ENCODE data around the gene S100A4. TPM values are rescaled to one million over a fixed set of nuclear protein-coding genes. Genes with fewer than 3 reads are reported as not detected.

Gene S100A4
- total RNA-seq, 4 donors from 2014 or later, result 58.6 to 205 (median 122) TPM

- Histone ChIP-seq H3K27me3 (no peaks in the 10 kb centered on the region), H3K36me3 (peaks cover 0 to 27% (median 0%) of the 10 kb centered on the region in 3 donors), H3K27ac (peak overlapping the region; percentile 63 to 94 (median 92)), H3K9me3 (no peaks in the 10 kb centered on the region), H3K4me1 (peaks cover 65 to 97% (median 75%) of the 10 kb centered on the region in 3 donors), H3K4me3 (no peak overlapping the region)
- TF ChIP-seq POLR2A (IDR thresholded peaks at IDR 0.05) (no peak), CTCF (IDR thresholded peaks at IDR 0.05) (no peak)
- intact Hi-C loops (cut with DNase I), result no loop called here
- WGBS, 2 donors, result 30 to 58% methylated on average over 3 to 8 of the region's 10 CpGs
- DNase-seq, result no peak
Observed at GRCh38 chr1:153550827-153551500, 5.4 kb upstream of the S100A4 start.

- H3K36me3 ChIP-seq, result peaks cover 0 to 21% (median 0%) of the 10 kb centered on the region in 3 donors
- TF ChIP-seq POLR2A (IDR thresholded peaks at IDR 0.05), result no peak
- no peak for TF ChIP-seq CTCF (IDR thresholded peaks at IDR 0.05)
- no peak overlapping the region for H3K4me3 ChIP-seq
- no peaks in the 10 kb centered on the region for H3K27me3 ChIP-seq
- H3K27ac ChIP-seq, result peak overlapping the region; percentile 63 to 94 (median 92)
- 43 to 50% methylated on average over 3 to 4 of the region's 4 CpGs for WGBS, 2 donors
- no peak for DNase-seq
- intact Hi-C loops (cut with DNase I), result no loop called here
- H3K4me1 ChIP-seq, result peaks cover 71 to 100% (median 81%) of the 10 kb centered on the region in 3 donors
- no peaks in the 10 kb centered on the region for H3K9me3 ChIP-seq
Observed at GRCh38 chr1:153550398-153550758, 4.8 kb upstream of the S100A4 start.

DNA sequence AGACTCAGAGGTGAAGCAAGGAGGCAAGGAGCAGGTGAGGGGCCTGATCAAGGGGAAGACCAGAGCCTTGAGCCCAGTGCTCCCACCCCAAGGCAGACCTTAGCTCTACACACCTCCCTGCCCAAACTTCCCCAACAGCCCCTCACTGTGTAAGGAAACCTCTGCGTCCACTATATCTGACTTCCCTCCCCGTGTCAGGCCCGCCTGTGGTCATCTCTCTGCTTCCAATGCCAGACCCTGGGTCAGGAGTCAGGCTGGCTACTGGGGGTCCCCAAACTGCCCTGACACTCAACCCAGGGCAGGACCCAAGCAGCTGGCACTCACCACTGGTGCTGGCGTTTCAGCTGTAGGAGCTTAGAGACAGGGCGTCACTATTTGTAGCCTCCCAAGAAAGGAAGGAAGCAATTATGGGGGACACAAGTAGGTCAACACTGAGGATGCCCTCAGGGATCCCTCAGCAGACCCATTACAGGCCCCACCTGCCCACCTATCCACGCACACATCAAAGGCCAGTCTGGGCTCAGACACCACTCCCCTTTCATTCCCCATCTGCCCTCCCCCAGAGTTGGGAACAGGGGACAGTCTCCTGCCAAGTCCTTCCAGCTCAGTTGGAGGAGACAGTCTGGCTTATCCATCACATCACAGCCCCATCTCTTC lies 4.3 kb upstream of the S100A4 start:
- TF ChIP-seq POLR2A (IDR thresholded peaks at IDR 0.05) (no peak), CTCF (IDR thresholded peaks at IDR 0.05) (no peak)
- no peaks in the 10 kb centered on the region for H3K9me3 ChIP-seq
- H3K27ac ChIP-seq, result peak overlapping the region; percentile 63 to 94 (median 92)
- peaks cover 74 to 100% (median 84%) of the 10 kb centered on the region in 3 donors for H3K4me1 ChIP-seq
- no peak for DNase-seq
- peaks cover 0 to 21% (median 0%) of the 10 kb centered on the region in 3 donors for H3K36me3 ChIP-seq
- WGBS, 2 donors, result 64 to 86% methylated on average over 4 of the region's 6 CpGs
- no peak overlapping the region for H3K4me3 ChIP-seq
- intact Hi-C loops (cut with DNase I), result no loop called here
- H3K27me3 ChIP-seq, result no peaks in the 10 kb centered on the region

- no peaks in the 10 kb centered on the region for H3K27me3 ChIP-seq
- DNase-seq, result no peak
- TF ChIP-seq CTCF (IDR thresholded peaks at IDR 0.05) (peak in 1 of 6 experiments; percentile 17), POLR2A (IDR thresholded peaks at IDR 0.05) (no peak)
- H3K27ac ChIP-seq, result peak within 1 kb of the TSS; percentile 63 to 94 (median 92)
- intact Hi-C loops (cut with DNase I), result no loop called here
- H3K36me3 ChIP-seq, result peaks cover 0 to 21% (median 0%) of the 10 kb centered on the region in 3 donors
- no peaks in the 10 kb centered on the region for H3K9me3 ChIP-seq
- no peak within 1 kb of the TSS for H3K4me3 ChIP-seq
- WGBS, 2 donors, result 48 to 81% methylated on average over 5 to 8 of the region's 14 CpGs
- peaks cover 74 to 100% (median 84%) of the 10 kb centered on the region in 3 donors for H3K4me1 ChIP-seq
Observed at GRCh38 chr1:153548722-153549688, 3.4 kb upstream of the S100A4 start, which contains the start of gene S100A3. Gene S100A3 (minus strand): TSS chr1:153549258. CDS start chr1:153548485, 773 bp downstream.

All from esophagus squamous epithelium (tissue), 5 donors.